ENCODE data around the gene MFSD2A.

DNA sequence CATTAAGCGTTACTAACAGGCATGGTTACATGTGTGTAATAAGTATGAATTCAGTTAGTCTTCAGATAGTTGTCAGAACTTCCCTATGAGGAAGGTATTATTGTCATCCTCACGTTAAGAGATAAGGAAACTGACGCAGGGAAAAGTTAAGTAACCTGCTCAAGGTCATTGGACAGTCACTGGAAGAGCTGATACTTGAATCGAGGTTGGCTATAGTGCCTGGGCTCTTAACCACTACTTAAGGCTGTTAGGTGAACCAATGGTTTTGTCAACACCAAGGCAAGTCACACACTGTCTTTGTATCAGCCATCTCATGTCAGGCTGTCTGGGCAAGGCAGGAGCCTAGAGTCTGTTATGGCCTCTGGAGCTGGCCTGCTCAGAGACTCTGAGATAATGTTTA, 16.2 kb downstream of the MFSD2A start:
- TF ChIP-seq ESRRG (CRISPR knock-in tag; IDR thresholded peaks at IDR 0.05) (no peak), RARB (CRISPR knock-in tag; IDR thresholded peaks at IDR 0.05) (no peak)
